Right lobe of liver (tissue), 4 donors: Measurements from ENCODE around the gene ATG7.

Experiments used
- POLR2A ChIP-seq: fragments of 450-650 bp; IDR thresholded peaks from one replicate; pipeline ENCODE4 v1.6.1; 2017; ENCODE audit warnings: antibody characterized with exemption, mild to moderate bottlenecking
- TF ChIP-seq, protein P1 (sequence below), 4 donors: fragments of 200-600 bp in 3 of 4; fragments of 450-650 bp in 1 of 4; IDR thresholded peaks; one replicate each; pipeline versions ENCODE4 v1.5.1 to v1.8.0; 2016 to 2022; ENCODE audit warnings: antibody characterized with exemption in 4 of 4, mild to moderate bottlenecking in 2 of 4
- donor health status: DM: no; HTN: no; CAD: no.
- donor health status: DM: no; HTN: no; CAD: no.
- donor health status: DM: no; HTN: yes; CAD: no.

DNA sequence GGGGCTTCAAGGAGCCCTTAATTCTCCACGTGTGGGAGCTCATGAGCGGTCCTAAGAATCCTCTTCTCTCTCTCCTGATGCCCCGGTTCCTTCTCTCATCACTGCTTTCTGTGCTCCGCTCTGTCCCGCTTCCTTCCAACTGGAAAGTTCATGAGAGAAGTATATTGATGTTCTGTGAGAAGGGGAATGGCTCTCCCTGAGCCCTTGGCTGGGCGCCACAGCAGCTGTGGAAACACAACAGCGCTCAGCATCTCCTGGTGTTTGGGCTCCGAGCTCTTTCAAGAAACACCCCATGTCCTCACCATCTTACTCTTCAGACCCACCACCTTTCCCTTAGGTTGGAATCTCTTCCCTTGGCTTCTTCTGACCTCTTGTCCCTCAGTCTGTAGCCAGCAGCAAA lies 209.8 kb downstream of the ATG7 start:
- TF ChIP-seq POLR2A: no peak
- TF ChIP-seq, protein P1, sequence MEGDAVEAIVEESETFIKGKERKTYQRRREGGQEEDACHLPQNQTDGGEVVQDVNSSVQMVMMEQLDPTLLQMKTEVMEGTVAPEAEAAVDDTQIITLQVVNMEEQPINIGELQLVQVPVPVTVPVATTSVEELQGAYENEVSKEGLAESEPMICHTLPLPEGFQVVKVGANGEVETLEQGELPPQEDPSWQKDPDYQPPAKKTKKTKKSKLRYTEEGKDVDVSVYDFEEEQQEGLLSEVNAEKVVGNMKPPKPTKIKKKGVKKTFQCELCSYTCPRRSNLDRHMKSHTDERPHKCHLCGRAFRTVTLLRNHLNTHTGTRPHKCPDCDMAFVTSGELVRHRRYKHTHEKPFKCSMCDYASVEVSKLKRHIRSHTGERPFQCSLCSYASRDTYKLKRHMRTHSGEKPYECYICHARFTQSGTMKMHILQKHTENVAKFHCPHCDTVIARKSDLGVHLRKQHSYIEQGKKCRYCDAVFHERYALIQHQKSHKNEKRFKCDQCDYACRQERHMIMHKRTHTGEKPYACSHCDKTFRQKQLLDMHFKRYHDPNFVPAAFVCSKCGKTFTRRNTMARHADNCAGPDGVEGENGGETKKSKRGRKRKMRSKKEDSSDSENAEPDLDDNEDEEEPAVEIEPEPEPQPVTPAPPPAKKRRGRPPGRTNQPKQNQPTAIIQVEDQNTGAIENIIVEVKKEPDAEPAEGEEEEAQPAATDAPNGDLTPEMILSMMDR (IDR thresholded peaks at IDR 0.05): no peak
